Peyer's patch (tissue), 4 donors: Measurements from ENCODE around the gene HECA.

Experiments used
- CTCF ChIP-seq, 6 experiments: fragments of 450-650 bp in 4 of 6; fragments of 200-600 bp in 2 of 6; sonication (generic) in 1 of 6; IDR thresholded peaks; one replicate each; pipeline ENCODE4 v1.5.1; 2017 to 2019; ENCODE audit warnings: antibody characterized with exemption in 6 of 6, mild to moderate bottlenecking in 3 of 6, moderate library complexity in 1 of 6
- POLR2A ChIP-seq, 2 donors: fragments of 450-650 bp; IDR thresholded peaks; one replicate each; pipeline ENCODE4 v1.5.1; 2017; ENCODE audit warnings: antibody characterized with exemption in 2 of 2, mild to moderate bottlenecking in 2 of 2, moderate library complexity in 2 of 2

GRCh38 chr6:139112561-139112960 is 22.3 kb upstream of the HECA start:
- TF ChIP-seq CTCF (IDR thresholded peaks at IDR 0.05): no peak
- TF ChIP-seq POLR2A (IDR thresholded peaks at IDR 0.05): no peak
